ENCODE measurements around the gene NPY1R.

Gene NPY1R

GRCh38 chr4:163279713-163280112 lies 52.7 kb downstream of the NPY1R start:
- no peak for DNase-seq (ENCODE audit: low read depth, low spot score)

DNA sequence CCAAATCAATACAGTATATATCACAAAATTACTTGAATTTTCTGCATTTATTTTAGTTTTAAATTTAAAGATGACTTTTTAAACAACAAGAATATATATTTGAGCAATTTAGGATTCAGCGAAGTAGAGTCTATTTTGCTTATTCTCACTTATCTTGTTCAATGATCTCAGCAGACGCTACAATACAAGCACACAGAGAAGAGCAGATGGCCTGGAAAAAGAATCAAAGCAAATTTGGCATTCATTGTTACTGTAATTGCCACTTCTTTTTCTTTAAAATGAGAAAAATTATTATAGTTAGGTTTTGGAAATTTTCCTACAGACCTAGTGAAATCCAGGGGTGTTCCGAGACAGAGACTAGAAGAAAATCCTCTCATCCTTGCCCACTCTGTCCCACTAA lies 57.5 kb downstream of the NPY1R start:
- no peak for DNase-seq (ENCODE audit: low read depth, low spot score)

Data from activated naive CD8-positive, alpha-beta T cell treated with anti-CD3 and anti-CD28 coated beads, Interleukin-2, amount 50 U/mL, for 16 hours (primary cell).